ENCODE measurements around the gene MTMR1.

DNA sequence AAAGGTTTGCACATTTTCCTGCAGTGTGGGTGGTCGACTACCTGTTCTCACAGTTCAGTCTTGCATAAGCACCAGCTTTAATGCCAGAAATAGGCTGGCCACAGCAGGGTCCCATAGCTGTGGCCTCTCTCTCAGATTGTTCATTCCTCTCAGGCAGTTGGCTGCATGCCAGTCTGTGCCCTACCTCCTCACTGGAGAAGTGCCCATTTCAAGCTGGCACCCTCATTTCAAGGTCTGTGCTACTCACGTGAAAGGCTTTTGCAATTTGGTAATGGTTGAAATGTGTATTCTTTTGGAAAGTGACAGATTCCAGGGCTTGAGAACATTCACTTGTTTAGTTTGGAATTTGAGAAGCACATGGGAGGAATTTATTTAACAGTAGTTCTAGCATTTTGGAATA is 28.9 kb upstream of the MTMR1 start:
- TF ChIP-seq, protein P1, sequence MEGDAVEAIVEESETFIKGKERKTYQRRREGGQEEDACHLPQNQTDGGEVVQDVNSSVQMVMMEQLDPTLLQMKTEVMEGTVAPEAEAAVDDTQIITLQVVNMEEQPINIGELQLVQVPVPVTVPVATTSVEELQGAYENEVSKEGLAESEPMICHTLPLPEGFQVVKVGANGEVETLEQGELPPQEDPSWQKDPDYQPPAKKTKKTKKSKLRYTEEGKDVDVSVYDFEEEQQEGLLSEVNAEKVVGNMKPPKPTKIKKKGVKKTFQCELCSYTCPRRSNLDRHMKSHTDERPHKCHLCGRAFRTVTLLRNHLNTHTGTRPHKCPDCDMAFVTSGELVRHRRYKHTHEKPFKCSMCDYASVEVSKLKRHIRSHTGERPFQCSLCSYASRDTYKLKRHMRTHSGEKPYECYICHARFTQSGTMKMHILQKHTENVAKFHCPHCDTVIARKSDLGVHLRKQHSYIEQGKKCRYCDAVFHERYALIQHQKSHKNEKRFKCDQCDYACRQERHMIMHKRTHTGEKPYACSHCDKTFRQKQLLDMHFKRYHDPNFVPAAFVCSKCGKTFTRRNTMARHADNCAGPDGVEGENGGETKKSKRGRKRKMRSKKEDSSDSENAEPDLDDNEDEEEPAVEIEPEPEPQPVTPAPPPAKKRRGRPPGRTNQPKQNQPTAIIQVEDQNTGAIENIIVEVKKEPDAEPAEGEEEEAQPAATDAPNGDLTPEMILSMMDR (IDR thresholded peaks at IDR 0.05), result no peak
- TF ChIP-seq EP300 (IDR thresholded peaks at IDR 0.05), result no peak
- TF ChIP-seq POLR2A (IDR thresholded peaks at IDR 0.05), result no peak

Data from tibial nerve (tissue), 4 donors.